Ishikawa (cell line): ENCODE data around the gene ALKBH5.

Experiments used
- CEBPB ChIP-seq: IDR thresholded peaks from 2 replicates; pipeline ENCODE4 v1.6.1; 2012
- CREB1 ChIP-seq: IDR thresholded peaks from 2 replicates; pipeline ENCODE4 v1.6.1; 2012; ENCODE audit warnings: low read depth
- EGR1 ChIP-seq: IDR thresholded peaks from 2 replicates; pipeline ENCODE4 v1.6.1; 2012
- EP300 ChIP-seq: IDR thresholded peaks from 2 replicates; pipeline ENCODE4 v1.6.1; 2012; ENCODE audit warnings: borderline replicate concordance
- FOXM1 ChIP-seq: IDR thresholded peaks from 2 replicates; pipeline ENCODE4 v1.6.1; 2012; ENCODE audit warnings: low read depth, borderline replicate concordance
- NFIC ChIP-seq: IDR thresholded peaks from 2 replicates; pipeline ENCODE4 v1.6.1; 2012
- RAD21 ChIP-seq: IDR thresholded peaks from 2 replicates; pipeline ENCODE4 v1.6.1; 2012; ENCODE audit warnings: low read depth
- TAF1 ChIP-seq: IDR thresholded peaks from 2 replicates; pipeline ENCODE4 v1.6.1; 2012; ENCODE audit warnings: low read depth, mild to moderate bottlenecking
- TCF12 ChIP-seq: IDR thresholded peaks from 2 replicates; pipeline ENCODE4 v1.6.1; 2012; ENCODE audit warnings: low read depth
- TEAD4 ChIP-seq: IDR thresholded peaks from 2 replicates; pipeline ENCODE4 v1.6.1; 2012
- YY1 ChIP-seq: IDR thresholded peaks from 2 replicates; pipeline ENCODE4 v1.6.1; 2012; ENCODE audit warnings: low read depth
- ZBTB7A ChIP-seq: IDR thresholded peaks from 2 replicates; pipeline ENCODE4 v1.6.1; 2012; ENCODE audit warnings: low read depth
- TF ChIP-seq, protein P1 (sequence below): IDR thresholded peaks from 2 replicates; pipeline ENCODE4 v1.6.1; 2012; ENCODE audit warnings: low read depth, mild to moderate bottlenecking

GRCh38 chr17:18229771-18230170 is 46.1 kb downstream of the ALKBH5 start:
- TF ChIP-seq FOXM1 (no peak), CREB1 (no peak), ZBTB7A (no peak), TEAD4 (no peak), EP300 (no peak), RAD21 (no peak), EGR1 (no peak), TCF12 (no peak), TAF1 (no peak), CEBPB (no peak), YY1 (no peak), NFIC (no peak)
- TF ChIP-seq, protein P1, sequence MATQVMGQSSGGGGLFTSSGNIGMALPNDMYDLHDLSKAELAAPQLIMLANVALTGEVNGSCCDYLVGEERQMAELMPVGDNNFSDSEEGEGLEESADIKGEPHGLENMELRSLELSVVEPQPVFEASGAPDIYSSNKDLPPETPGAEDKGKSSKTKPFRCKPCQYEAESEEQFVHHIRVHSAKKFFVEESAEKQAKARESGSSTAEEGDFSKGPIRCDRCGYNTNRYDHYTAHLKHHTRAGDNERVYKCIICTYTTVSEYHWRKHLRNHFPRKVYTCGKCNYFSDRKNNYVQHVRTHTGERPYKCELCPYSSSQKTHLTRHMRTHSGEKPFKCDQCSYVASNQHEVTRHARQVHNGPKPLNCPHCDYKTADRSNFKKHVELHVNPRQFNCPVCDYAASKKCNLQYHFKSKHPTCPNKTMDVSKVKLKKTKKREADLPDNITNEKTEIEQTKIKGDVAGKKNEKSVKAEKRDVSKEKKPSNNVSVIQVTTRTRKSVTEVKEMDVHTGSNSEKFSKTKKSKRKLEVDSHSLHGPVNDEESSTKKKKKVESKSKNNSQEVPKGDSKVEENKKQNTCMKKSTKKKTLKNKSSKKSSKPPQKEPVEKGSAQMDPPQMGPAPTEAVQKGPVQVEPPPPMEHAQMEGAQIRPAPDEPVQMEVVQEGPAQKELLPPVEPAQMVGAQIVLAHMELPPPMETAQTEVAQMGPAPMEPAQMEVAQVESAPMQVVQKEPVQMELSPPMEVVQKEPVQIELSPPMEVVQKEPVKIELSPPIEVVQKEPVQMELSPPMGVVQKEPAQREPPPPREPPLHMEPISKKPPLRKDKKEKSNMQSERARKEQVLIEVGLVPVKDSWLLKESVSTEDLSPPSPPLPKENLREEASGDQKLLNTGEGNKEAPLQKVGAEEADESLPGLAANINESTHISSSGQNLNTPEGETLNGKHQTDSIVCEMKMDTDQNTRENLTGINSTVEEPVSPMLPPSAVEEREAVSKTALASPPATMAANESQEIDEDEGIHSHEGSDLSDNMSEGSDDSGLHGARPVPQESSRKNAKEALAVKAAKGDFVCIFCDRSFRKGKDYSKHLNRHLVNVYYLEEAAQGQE, result no peak
